Measurements from ENCODE around the gene NIPA2.
"Not testable (repeated sequence)": the region's sequence is repeated elsewhere in the genome, so short reads cannot be mapped to it uniquely, and the experiment has no call there.

NIPA2 gene

GRCh38 chr15:22838292-22839042 is at the start of gene NIPA2:
NIPA2 (plus strand) TSS chr15:22838666; CDS start chr15:22851732, 13,066 bp downstream.
- DNase-seq (ENCODE audit: insufficient read length, low spot score): peak; percentile 71
- FAIRE-seq: no peak
- TF ChIP-seq CTCF (IDR thresholded peaks at IDR 0.05; ENCODE audit: insufficient read depth, missing control alignments): no peak

GRCh38 chr15:22794063-22794462 is 44.4 kb upstream of the NIPA2 start:
- DNase-seq (ENCODE audit: insufficient read length, low spot score) (no peak), FAIRE-seq (no peak)
- TF ChIP-seq CTCF (IDR thresholded peaks at IDR 0.05; ENCODE audit: insufficient read depth, missing control alignments): no peak

- no peak for DNase-seq (ENCODE audit: insufficient read length, low spot score)
- FAIRE-seq: no peak
- TF ChIP-seq CTCF (IDR thresholded peaks at IDR 0.05; ENCODE audit: insufficient read depth, missing control alignments): no peak
Measured at GRCh38 chr15:22794621-22795167, 43.8 kb upstream of the NIPA2 start.

GRCh38 chr15:22795206-22796063 is 43.0 kb upstream of the NIPA2 start:
- TF ChIP-seq CTCF (IDR thresholded peaks at IDR 0.05; ENCODE audit: insufficient read depth, missing control alignments): no peak
- FAIRE-seq (no peak), DNase-seq (ENCODE audit: insufficient read length, low spot score) (no peak)

GRCh38 chr15:22796079-22796478 is 42.4 kb upstream of the NIPA2 start:
- no peak for DNase-seq (ENCODE audit: insufficient read length, low spot score)
- no peak for FAIRE-seq
- TF ChIP-seq CTCF (IDR thresholded peaks at IDR 0.05; ENCODE audit: insufficient read depth, missing control alignments): no peak

GRCh38 chr15:22799902-22800301 is 38.6 kb upstream of the NIPA2 start:
- FAIRE-seq: no peak
- no peak for TF ChIP-seq CTCF (IDR thresholded peaks at IDR 0.05; ENCODE audit: insufficient read depth, missing control alignments)

GRCh38 chr15:22803006-22803405 is 35.5 kb upstream of the NIPA2 start:
- DNase-seq (ENCODE audit: insufficient read length, low spot score); FAIRE-seq: not testable (repeated sequence)

More at GRCh38 chr15:22799902-22800301, 38.6 kb upstream of the NIPA2 start:
- DNase-seq (ENCODE audit: insufficient read length, low spot score): no peak

Data from D721Med (cell line).